Brain microvascular endothelial cell (primary cell): ENCODE measurements around the gene EPHA1.
"Not testable (repeated sequence)": the region's sequence is repeated elsewhere in the genome, so short reads cannot be mapped to it uniquely, and the experiment has no call there.

Experiments used
- DNase-seq: peaks from one replicate; pipeline ENCODE4 v3.0.0-alpha.2; 2020
- H3K27ac ChIP-seq: fragments of 250-450 bp; sonication (Bioruptor Pico); 2 replicates; pipeline ENCODE4 v1.5.1; 2020; ENCODE audit warnings: mild to moderate bottlenecking, moderate library complexity
- H3K27me3 ChIP-seq: fragments of 250-450 bp; sonication (Bioruptor Pico); replicated peaks from 2 replicates; pipeline ENCODE4 v1.5.1; 2020; ENCODE audit warnings: mild to moderate bottlenecking
- H3K36me3 ChIP-seq: fragments of 250-450 bp; sonication (Bioruptor Pico); replicated peaks from 2 replicates; pipeline ENCODE4 v1.5.1; 2020; ENCODE audit warnings: mild to moderate bottlenecking
- H3K4me3 ChIP-seq: 2 replicates; pipeline ENCODE4 v1.5.1; 2011; ENCODE audit warnings: low read depth, mild to moderate bottlenecking, control low read depth, low read length, moderate library complexity
- in situ Hi-C: cut with HindIII; loops from 2 replicates; pipeline ENCODE4 v1.10.0; 2017; ENCODE audit warnings: low sequenced_read_pairs, low pct_ligation_motif_present
- TF ChIP-seq, protein P1 (sequence below): IDR thresholded peaks from 2 replicates; pipeline ENCODE4 v1.5.1; 2011; ENCODE audit warnings: low read depth, mild to moderate bottlenecking, moderate library complexity, low read length, control low read depth, inconsistent platforms; ENCODE audit errors: missing control alignments

Gene EPHA1

DNA sequence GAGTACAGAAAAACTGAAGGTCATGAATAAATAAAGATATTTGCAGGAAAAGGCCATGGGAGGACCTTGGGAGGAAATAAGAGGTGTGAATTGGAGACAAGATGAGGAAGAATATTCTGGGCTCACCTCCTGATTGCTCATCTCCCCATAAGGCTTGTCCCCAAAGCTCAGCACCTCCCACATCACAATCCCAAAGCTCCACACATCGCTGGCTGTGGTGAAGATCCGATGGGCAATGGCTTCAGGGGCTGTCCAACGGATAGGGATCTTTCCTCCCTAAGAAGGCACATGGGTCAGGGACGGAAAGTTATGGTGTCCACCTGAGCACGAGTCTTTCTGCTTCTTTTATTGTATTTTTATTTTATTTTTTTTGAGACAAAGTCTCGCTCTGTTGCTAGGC, 14.6 kb downstream of the EPHA1 start:
- Histone ChIP-seq H3K36me3 (peaks cover 40% of the 10 kb centered on the region), H3K27me3 (no peaks in the 10 kb centered on the region), H3K4me3 (no peak overlapping the region), H3K27ac (no peak overlapping the region)
- in situ Hi-C loops = no loop called here
- TF ChIP-seq, protein P1, sequence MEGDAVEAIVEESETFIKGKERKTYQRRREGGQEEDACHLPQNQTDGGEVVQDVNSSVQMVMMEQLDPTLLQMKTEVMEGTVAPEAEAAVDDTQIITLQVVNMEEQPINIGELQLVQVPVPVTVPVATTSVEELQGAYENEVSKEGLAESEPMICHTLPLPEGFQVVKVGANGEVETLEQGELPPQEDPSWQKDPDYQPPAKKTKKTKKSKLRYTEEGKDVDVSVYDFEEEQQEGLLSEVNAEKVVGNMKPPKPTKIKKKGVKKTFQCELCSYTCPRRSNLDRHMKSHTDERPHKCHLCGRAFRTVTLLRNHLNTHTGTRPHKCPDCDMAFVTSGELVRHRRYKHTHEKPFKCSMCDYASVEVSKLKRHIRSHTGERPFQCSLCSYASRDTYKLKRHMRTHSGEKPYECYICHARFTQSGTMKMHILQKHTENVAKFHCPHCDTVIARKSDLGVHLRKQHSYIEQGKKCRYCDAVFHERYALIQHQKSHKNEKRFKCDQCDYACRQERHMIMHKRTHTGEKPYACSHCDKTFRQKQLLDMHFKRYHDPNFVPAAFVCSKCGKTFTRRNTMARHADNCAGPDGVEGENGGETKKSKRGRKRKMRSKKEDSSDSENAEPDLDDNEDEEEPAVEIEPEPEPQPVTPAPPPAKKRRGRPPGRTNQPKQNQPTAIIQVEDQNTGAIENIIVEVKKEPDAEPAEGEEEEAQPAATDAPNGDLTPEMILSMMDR = no peak
- DNase-seq = no peak

DNA sequence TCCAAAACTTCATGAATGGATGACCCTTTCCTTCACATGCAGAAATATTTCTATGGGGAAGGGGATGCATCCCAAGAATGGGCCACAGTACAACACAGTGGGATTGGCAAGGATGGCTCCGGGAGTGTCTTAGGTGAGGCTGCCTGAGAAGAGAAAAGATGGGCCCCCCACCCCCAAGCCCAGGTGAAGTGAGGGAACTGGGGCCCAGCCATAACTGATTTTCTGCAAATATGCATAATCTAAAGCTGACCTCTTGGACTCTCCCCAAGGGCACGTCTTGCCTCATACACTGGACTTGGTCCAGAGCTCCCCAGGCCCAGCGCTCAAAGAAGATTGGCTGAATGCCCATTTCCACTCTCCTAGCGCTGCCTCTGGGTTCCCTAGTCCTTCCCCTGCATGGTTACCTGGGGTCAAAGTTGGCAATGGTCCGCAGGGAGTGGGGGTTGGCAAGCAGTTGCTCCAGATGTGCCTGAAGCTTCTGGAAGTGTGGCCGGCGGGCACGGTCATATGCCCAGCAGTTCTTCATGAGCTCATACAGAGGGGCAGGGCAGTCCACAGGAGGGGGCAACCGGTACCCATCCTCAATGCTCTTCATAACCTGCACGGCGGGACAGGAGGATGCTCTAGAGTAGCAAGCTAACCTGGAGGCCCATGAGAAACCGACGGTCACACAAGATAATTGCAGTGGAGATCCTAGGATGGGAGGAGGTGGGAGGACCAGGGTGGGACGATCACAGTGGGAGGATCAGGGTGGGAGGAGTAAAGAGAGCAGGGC, 15.2 kb downstream of the EPHA1 start:
- in situ Hi-C loops = no loop called here
- TF ChIP-seq, protein P1 = no peak
- Histone ChIP-seq H3K27ac (no peak overlapping the region), H3K4me3 (no peak overlapping the region), H3K27me3 (no peaks in the 10 kb centered on the region), H3K36me3 (peaks cover 46% of the 10 kb centered on the region)
- no peak for DNase-seq

DNA sequence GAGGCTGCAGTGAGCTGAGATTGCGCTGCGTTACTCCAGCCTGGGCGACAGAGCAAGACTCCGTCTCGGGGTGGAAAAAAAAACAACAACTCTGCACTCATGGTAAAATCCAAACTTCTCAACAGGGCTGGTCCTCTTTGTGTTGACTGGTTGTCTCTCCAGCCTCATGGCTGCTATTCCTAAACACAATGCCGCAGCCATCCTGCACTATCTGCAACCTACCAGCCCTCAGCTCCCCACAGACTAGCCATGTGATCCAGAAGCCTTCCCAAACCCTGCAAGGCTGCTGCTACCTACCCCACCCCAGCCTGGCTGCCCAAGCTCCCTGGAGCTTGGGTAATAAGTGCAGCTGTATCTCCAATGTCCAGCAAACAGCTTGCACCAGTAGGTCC, 15.8 kb downstream of the EPHA1 start:
- Histone ChIP-seq H3K27me3 (no peaks in the 10 kb centered on the region), H3K27ac (no peak overlapping the region), H3K4me3 (no peak overlapping the region), H3K36me3 (peaks cover 52% of the 10 kb centered on the region)
- in situ Hi-C loops = no loop called here
- no peak for DNase-seq
- TF ChIP-seq, protein P1 = no peak

DNA sequence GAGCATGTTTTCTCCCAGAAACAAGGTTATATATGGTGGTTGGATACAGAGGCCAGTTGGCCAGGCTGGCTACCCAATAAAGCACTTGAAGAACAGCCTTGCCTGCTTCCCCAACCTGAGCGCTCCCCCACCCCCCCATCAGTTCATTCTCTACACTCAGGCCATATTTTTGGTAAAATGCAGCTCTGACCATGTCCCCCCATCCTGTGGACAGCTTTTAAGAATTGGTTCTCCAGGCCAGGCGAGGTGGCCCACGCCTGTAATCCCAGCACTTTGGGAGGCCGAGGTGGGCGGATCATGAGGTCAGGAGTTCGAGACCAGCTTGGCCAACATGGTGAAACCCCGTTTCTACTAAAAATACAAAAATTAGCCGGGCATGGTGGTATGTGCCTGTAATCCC, 16.2 kb downstream of the EPHA1 start:
- Histone ChIP-seq H3K36me3 (peaks cover 57% of the 10 kb centered on the region), H3K27ac (peak overlapping the region; percentile 69)

DNA sequence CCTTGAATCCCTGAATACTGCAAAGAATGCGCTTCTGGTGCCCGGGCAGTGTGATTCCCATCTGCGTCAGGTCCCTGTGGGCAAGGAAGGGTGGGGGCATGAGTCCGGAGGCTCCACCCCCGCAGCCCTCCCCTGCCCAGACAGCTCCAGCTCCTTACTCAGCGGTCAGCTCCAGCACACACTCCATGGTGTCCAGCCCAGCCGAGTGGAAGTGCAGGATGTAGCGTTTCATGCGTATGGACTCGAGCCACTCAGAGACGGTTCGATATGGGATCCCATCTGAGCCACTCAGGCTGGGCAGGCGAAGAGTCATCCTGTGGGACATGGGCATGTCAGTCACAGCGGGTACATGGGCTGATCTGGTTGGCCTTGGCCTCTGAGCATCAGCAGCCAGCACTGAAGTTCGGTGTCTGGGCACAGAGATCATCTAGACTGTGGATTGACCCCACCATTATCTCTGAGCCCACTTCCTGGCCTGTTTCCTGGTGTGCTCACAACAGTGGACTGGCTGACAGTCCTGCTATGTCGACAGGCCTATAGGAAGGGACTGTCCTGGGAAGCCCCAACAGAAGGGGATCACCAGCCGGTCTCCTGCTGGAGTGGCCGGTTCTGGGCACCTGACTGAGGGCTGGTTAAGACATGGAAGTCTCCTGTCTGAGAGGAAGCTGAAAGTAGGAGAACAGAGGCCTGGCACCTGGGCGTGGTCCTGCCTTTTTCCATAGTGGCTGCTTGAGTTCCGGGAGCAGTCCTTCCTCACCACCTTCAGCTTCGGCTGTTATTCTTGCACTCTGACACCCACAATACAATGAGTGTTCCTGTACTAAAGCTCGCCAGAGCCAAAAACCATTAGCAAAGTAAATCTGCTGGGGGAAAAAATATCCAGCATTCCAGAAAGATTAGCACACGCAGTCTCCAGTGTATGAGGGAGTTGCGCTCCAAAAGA, 16.9 kb downstream of the EPHA1 start:
- Histone ChIP-seq H3K27ac (peak overlapping the region; percentile 69), H3K4me3 (no peak overlapping the region), H3K27me3 (no peaks in the 10 kb centered on the region), H3K36me3 (peaks cover 63% of the 10 kb centered on the region)
- in situ Hi-C loops = no loop called here
- peak; percentile 55 for DNase-seq
- TF ChIP-seq, protein P1 = no peak

More for the DNA sequence above, 16.2 kb downstream of the EPHA1 start:
- H3K4me3 ChIP-seq, DNase-seq, in situ Hi-C loops, H3K27me3 ChIP-seq: not testable (repeated sequence)

DNA sequence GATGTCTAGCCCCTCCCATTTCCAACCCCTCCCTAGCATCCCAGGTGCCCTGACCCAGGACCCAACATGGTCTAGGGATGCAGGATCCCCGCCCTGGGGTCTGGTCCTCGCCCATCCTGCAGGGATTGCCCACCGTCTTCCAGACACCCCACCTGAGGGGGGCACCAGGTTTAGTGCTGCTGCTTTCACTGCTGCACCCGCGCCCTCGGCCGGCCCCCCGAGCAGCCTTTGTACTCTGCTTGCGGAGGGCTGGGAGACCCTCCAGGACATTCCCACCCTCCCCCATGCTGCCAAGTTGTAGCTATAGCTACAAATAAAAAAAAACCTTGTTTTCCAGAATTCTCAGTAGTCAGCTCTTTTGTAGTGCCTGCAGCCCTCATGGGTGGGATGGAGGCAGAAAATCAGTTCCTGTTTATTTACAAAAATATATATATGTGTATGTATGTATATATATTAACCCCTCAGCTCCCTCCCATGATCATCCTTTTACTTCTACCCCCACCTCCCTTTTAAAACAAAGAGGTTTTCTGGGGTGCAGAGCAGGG, 17.8 kb downstream of the EPHA1 start:
- no peak for DNase-seq
- TF ChIP-seq, protein P1 = no peak
- no peak overlapping the region for H3K4me3 ChIP-seq
- in situ Hi-C loops = no loop called here
- H3K36me3 ChIP-seq = peaks cover 72% of the 10 kb centered on the region
- H3K27ac ChIP-seq = peak overlapping the region; percentile 69
- no peaks in the 10 kb centered on the region for H3K27me3 ChIP-seq
